Stimulated activated CD8-positive, alpha-beta memory T cell treated with anti-CD3 and anti-CD28 coated beads, Interleukin-4, amount 100 ng/mL, for 48 hours (primary cell): ENCODE measurements around the gene KLHDC10.
"Not testable (repeated sequence)": the region's sequence is repeated elsewhere in the genome, so short reads cannot be mapped to it uniquely, and the experiment has no call there.

ENCODE experiments used
- DNase-seq: peaks from one replicate; pipeline ENCODE4 v3.0.0-alpha.2; 2020

KLHDC10 gene

GRCh38 chr7:130118801-130119200 lies 48.5 kb downstream of the KLHDC10 start:
- DNase-seq: no peak

- no peak for DNase-seq
Measured at GRCh38 chr7:130123501-130123900, 53.2 kb downstream of the KLHDC10 start.

- no peak for DNase-seq
Measured at GRCh38 chr7:130124711-130125110, 54.4 kb downstream of the KLHDC10 start.

- not testable (repeated sequence) for DNase-seq
Measured at GRCh38 chr7:130126840-130127239, 56.5 kb downstream of the KLHDC10 start.

- no peak for DNase-seq
Measured at GRCh38 chr7:130127404-130127803, 57.1 kb downstream of the KLHDC10 start.

- DNase-seq: no peak
Measured at GRCh38 chr7:130127821-130128317, 57.5 kb downstream of the KLHDC10 start.

GRCh38 chr7:130129011-130129411 lies 58.7 kb downstream of the KLHDC10 start:
- no peak for DNase-seq

- DNase-seq: no peak
Measured at GRCh38 chr7:130131191-130131834, 61.0 kb downstream of the KLHDC10 start.

GRCh38 chr7:130131964-130132875 lies 61.9 kb downstream of the KLHDC10 start:
- no peak for DNase-seq

- no peak for DNase-seq
Measured at GRCh38 chr7:130133029-130133782, 62.9 kb downstream of the KLHDC10 start.

GRCh38 chr7:130134106-130134636 lies 63.8 kb downstream of the KLHDC10 start:
- no peak for DNase-seq

GRCh38 chr7:130134726-130135125 lies 64.4 kb downstream of the KLHDC10 start:
- DNase-seq: no peak

- no peak for DNase-seq
Measured at GRCh38 chr7:130135208-130136205, 65.2 kb downstream of the KLHDC10 start.

- no peak for DNase-seq
Measured at GRCh38 chr7:130136579-130137167, 66.3 kb downstream of the KLHDC10 start.

- no peak for DNase-seq
Measured at GRCh38 chr7:130137207-130137606, 66.9 kb downstream of the KLHDC10 start.

GRCh38 chr7:130139193-130139960 lies 69.0 kb downstream of the KLHDC10 start:
- DNase-seq: no peak

GRCh38 chr7:130140551-130141160 lies 70.3 kb downstream of the KLHDC10 start:
- DNase-seq: no peak

GRCh38 chr7:130141161-130141883 lies 71.0 kb downstream of the KLHDC10 start:
- DNase-seq: peak; percentile 47
